ENCODE measurements around the gene AKAP13. TPM values are rescaled to one million over a fixed set of nuclear protein-coding genes. Genes with fewer than 3 reads are reported as not detected.
"Not testable (repeated sequence)": the region's sequence is repeated elsewhere in the genome, so short reads cannot be mapped to it uniquely, and the experiment has no call there.

Gene AKAP13
- polyA plus RNA-seq, 1 donor: 71.1 TPM

DNA sequence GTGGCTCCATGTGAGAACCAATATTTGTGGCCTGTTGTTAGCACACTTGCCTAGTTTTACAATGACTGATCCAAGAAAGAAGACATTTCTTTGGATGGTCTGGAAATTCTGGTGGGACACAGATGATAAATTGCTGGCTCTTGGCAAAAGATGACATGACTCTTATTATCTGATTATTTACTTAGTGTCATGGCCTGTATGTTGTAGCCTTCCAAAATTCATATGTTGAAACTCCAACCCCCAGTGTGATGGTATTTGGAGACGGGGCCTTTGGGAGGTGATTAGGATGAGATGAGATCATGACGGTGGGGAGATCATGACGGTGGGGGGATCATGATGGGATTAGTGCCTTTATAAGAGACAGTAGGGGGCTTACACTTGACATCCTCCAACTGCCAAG, 30.0 kb upstream of the AKAP13 start:
- no peak for DNase-seq

DNA sequence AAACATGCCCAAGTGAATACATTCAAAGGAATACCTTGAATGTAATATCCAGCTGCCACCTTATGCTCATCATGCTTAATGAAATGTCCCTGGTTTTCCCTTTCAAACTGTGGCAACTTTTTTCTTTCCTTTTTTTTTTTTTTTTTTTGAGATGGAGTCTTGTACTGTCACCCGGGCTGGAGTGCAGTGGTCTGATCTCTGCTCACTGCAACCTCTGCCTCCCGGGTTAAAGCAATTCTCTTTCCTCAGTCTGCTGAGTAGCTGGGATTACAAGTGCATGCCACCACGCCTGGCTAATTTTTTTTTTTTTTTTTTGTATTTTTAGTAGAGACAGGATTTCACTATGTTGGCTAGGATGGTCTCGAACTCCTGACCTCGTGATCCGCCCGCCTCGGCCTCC, 28.9 kb upstream of the AKAP13 start:
- not testable (repeated sequence) for DNase-seq

DNA sequence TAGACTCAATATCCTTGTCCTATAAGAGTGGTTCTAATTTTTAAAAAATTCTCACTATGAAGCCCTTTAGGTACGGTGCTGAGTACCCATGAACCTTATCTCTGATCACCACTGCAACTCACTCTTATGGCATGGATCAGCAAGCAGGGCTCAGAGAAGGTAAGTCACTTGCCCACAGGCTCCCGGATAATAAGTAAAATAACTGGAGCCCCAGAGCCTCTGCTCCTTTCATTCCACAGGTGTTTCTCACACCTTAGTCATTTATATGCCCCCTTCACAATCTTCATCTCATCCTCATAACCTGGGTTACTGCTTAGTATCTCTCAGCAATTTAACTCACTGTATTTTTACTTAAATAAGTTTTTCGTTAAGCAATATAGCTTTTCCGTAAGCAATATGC, 28.4 kb upstream of the AKAP13 start:
- DNase-seq: no peak

DNA sequence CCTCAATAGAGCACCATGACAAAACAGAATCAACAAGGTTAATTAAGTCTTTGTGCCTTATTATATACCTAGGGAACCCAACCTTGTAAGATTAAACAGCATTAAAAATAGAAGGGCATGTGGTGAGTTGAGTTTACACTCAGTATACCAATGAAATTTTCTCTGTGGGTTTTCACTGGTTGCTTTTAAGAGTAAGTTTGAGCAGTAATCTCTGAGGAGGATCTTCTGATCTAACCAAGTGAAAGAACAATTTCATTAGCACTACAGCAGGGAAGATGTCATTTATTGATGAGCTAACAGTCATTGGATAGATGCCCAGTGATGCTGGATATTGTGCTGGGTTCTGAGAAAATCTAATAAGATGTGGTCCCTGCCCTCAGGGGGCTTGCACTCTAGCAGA, 26.9 kb upstream of the AKAP13 start:
- DNase-seq: no peak

DNA sequence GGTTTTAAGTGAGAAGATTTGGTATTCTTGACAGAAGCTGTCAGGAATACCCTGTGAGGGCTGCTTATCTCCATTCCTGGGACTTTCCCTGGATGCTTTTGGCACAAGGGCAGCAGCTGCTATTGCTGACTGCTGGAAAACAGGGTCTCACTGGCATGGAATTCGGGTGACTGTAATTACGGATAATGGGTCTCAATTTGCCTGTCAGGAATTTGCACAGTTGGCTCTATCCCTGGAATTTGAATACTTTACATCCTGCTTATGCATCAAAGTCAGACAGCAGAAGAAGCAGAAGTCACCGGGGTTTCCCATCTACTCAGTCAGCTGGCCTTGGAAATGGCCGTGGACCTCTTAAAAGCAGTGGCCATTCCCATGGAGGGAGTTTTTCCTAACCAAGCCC, 25.9 kb upstream of the AKAP13 start:
- DNase-seq: no peak

DNA sequence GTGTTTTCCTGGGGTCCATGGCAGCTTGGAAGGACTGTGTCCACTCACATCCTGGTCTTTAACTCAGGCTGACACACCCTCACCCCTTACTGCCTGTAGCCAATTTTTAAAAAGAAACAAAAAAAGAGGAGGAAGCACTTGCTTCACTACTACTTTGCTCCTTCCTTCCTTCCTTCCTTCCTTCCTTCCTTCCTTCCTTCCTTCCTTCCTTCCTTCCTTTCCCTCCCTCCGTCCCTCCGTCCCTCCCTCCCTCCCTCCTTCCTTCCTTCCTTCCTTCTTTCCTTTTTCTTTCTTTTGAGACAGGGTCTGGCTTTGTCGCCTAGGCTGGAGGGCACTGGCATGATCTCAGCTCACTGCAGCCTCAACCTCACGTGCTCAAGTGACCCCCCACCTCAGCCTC, 25.5 kb upstream of the AKAP13 start:
- DNase-seq: no peak

DNA sequence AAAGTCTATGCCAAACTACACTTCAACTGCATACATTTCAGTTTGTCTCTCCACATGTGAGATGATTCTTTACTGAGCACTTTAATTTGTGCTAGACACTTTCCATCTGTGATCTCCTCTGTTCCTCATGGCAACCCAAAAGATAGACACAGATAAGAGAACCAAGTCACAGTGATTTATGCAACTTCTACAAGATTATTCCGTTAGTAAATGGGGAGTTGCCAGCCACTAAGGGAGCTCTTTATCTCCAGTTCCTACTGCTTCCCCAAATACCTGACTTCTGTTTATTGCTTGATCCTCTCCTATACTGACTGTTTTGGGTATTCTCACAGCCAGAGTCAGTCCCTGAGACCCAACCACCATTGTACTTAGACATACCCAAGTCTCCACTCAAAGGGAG, 24.1 kb upstream of the AKAP13 start:
- no peak for DNase-seq

DNA sequence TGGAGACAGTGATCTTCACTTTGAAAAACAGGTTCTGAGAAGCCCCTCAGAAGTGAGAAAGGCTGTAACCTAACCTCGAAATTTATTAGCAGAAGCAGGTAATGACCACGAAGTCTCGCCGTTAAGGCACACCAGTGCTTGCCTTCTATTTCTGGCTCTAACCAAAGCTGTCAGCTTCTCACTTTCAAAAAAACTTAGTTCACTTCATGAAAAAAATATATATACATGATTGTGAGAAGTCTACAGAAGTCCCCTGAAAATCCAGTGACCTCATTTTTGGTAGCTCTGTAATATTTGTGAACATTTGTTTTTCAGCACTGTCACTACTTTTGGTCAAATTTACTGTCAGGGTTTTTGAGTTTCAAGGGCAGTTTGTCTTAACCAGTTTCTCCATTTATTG, 19.1 kb upstream of the AKAP13 start:
- no peak for DNase-seq

DNA sequence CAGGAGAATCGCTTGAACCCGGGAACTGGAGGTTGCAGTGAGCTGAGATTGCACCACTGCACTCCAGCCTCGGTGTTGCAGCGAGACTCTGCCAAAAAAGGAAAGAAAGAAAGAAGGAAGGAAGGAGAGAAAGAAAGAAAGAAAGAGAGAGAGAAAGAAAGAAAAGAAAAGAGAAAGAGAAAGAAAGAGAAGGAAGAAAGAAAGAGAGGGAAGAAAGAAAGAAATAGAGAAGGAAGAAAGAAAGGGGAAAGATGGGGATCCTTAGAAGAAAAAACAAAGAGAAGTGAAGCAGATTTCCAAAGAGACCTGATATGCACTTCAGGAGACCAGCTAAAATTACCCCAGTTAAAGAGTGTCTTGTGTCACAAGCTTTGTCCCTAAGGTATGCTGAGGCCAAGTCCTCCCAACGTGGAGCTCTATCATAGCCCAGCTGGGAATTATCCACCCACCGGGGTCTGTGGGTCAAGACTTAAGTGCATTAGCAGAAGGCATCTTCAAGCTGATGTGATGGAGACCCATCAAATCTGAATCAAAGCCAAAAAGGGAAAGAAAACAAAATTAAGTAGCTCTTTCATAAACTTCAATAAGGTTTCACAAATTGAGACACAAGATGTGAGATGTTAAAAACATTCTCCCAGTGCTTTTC, 17.8 kb upstream of the AKAP13 start:
- no peak for DNase-seq

DNA sequence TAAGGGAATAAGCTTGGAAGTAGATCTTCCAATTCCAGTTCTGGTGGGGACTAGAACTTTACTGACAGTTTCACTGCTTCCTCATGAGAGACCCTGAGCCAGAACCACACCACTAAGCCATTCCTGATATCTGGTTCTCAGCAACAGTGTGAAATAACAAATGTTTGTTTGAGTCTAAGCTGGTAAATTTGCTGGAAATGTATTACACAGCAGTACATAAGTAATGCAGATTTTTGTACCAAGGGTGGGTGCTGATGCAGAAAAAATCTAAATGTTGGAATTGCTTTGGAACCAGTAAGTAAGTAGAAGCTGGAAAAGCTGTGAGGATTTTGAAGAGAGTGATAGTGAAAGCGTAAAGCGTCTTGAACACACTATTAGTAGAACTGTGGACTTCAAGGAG, 14.4 kb upstream of the AKAP13 start:
- DNase-seq: no peak

DNA sequence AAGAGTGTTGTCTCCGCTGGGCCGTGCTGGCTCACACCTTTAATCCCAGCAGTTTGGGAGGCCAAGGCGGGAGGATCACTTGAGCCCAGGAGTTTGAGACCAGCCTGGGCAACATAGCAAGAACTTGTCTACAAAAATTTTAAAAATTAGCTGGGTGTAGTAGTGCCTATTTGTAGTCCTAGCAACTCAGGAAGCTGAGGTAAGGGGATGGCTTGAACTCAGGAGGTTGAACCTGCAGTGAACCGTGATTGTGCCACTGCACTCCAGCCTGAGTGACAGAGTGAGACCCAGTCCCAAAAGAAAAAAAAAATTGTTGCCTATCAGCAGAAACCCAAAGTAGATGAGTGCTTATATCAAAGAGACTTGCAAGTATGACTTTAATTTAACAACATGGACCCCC, 12.7 kb upstream of the AKAP13 start:
- DNase-seq: no peak

DNA sequence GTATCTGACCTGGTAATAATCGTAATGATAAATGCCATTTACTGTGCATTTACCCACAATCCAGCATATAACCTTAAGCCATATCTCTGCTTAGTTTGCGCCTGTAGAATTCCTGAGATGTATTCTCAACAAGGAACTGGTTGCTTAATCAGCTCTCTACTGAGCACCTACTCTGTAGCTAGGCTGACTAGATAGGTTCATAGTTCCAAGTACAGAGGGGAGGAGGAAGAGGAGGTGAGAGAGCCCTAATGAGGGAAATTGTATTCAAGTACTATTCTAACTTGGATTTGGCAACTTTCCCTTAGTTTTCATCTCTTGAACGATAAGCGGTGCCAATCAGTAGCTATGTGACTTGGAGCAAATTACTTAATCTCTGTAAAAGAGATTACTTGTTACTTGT, 5.6 kb upstream of the AKAP13 start:
- no peak for DNase-seq

DNA sequence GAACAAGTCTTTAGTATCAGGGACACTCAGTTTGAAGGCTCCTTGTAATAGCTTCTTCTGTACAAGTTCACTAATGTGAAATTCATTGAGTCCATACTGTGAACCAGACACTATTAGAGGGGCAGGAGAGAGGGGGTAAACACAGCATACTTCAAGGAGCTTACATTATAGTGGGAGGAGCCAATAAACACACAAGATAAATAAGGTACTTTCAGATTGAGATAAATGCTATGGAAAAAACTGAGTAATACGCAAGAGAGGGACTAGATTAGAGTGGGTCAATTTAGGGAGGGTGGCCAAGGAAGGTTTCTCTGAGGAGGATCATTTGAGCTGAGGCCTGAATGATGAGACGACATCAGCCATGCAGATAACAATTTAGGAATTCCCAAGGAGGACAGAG, 3.1 kb upstream of the AKAP13 start:
- DNase-seq: no peak

DNA sequence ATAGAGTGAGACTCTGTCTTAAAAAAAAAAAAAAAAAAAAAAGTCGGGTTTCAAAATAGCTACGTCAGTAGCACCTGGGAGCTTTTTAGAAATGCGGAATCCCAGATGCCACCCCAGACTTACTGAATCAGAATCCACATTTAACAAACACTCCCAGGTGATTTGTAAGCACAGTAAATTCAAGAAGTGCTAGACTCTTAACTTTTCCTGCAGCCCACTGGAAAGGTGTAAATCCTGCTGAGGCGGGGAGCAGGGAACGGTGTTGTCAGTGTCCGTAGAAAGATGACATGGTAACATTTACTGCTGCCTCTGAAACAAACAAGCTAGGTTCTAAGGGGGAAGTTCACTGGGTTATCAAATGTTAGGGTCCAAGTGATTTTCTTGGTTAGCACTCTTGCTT, 2.4 kb upstream of the AKAP13 start:
- no peak for DNase-seq

DNA sequence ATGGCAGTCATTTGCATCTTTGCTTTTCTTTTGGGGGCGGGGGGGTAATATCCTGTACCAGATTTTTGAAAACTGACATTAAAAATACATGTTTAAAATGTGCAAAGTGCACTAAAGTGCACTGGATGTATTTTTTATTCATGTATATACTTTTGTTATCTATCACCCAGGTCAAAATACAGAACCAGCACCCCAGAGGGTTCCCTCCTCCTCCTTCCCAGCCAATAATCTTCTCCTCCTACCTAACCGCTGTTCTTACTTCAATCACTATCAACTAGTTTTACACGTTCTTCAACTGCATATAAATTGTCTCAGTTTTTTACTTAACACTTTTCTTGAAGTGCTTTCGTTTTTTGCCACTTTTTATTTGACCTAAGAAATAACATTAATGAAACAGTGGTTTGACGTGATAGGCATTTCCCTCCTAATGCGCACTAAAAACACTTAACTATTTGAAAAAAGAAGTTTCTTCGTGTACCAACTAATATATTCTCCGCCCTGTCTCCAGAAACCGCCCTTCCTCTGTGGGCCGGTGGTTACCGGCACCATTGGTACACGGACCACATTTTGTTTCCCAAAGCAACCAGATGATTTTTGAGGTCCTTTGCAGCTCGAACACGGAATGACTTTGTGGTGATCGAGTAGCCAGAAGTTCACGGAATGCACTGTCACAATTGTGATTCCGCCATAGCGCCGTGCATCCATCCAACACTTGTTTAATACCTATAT, 836 bp upstream of the AKAP13 start:
- no peak for DNase-seq

DNA sequence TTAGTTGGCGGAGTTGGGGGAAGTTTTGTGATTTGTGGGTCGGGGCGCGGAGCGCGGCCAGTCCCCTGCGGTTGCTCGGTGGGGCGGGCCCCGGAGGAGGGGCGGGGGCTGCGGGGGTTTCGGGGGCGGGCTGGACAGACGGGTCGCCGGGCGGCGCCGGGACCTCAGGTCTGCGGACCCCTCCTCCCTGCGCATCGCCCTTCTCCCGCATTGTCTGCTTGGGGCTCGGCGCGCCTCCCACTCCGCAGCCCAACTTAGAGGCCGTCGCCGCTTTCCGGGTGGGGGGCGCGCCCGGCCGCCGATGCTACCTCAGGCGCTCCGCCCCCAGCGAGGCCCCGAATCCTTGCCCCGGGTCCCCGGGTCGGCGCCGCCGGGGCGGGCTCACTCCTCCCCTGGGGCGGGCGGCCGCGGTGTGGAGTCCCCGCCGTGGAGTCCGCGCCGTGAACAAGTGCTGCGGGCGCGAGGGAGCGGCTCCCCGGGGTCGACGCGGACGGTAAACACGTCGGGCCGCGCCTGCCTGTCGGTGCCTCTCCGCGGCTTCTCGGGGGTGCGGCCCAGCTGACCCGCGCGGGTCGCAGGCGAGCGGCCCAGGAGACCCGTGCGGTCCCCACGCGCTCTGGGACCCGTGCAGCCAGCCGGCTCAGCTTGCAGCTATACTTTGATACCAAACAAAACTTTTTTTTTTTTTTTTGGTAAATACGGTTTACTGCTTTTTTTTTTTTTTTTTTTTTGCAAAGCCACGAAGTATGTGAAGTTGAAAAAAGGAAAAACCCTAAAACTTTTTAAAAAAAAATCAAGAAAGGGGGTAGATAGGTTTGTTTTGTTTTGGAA, 624 bp downstream of the AKAP13 start:
- DNase-seq: peak; percentile 62

DNA sequence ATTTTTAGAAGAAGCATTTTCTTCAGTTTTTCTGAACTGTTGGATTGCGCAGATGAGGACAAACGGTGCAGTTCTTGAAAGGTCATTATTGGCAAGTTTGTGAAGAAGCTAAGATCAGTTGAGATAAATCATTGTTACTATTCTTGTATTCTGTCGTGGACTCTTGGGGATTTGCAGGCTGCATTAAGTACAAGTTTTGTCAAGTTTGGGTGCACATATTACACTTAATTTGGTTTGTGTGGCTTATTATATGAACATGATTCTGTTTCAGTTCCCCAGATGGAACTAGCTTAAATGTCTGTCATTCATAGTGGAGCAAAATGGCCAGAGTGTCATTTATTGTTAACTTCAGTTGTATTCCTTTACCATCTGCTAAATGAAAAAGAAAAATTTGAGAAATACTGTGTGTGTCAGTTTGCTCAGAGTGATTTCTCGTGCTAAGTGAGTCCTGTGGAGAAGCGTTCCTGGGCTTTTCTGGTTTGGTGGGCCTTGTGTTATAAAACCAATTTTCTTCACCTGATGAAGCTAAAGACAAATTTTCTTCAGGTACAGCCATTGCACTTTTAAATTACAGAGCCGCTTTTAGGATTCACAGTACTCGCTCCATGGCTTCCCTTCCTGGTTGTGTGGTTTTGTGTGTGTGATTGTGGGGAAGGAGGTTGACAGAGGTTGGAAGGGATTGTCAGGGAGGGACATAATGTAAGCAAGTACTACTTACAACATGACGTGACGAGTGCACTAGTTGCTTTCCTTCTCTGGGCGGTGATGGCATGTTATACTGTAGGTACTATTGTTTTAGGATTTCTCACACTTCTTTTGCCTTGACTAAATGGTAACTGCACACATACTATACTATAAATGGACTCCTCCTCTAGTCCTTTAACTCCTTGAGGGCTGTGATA, 1.7 kb downstream of the AKAP13 start:
- no peak for DNase-seq

DNA sequence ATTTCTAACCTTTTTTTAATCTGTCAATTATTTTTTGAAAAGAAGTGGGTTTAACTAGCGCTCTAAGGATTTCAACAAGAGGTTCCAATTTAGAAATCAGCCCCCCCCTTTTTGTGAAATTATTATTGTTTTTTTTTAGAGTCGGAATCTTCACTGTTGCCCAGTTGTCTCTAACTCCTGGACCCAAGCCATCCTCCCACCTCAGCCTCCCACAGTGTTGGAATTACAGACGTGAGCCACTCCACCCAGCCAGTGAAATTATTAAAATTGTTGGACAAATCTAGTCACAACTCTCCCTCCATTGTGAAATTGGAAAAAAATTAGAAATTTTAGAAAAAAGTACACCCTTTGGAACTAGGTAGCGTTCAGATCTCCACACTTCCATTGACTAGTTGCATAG, 2.5 kb downstream of the AKAP13 start:
- no peak for DNase-seq

DNA sequence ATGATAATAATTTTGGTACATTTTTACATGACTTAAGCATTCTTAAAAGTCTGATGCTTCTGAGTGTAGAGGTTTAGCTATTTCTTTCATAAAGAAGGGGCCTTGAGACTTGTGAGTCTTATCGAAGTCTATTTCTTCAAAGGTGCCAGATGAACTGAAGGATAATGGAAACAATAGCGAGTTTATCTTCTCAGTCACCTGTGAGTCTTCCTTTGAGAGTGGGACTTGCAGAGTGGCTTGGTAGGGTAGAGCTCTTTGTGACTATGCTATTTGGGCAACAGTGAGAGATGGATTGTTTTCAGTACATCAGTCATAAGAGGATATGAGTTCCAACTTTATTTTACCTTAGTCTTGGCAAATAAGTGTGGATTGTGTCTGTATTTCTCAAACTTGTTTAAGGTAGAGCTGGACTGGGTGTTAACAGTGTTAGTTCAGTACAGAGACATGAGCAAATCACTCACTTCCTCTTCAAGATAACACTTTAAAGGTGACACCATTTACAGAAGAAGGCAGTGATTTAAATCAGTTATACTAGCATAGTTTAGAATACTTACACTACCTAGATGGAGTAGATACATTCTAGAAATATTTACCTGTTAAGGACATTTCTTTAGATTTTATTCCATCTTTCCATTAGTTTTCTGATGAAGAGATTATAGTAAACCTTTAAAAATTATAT, 3.2 kb downstream of the AKAP13 start:
- no peak for DNase-seq

DNA sequence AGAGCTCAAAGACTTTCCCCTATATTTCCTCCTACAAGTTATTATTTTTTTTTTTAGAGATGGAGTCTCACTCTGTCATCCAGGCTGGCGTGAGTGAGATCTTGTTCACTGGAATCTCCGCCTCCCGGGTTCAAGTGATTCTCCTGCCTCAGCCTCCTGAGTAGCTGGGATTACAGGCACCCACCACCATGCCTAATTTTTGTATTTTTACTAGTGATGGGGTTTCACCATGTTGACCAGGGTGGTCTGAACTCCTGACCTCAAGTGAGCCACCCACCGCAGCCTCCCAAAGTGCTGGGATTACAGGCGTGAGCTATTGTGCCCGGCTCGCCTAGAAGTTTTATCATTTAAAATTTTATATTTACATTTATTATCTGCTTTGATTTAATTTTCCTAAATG, 5.9 kb downstream of the AKAP13 start:
- no peak for DNase-seq

DNA sequence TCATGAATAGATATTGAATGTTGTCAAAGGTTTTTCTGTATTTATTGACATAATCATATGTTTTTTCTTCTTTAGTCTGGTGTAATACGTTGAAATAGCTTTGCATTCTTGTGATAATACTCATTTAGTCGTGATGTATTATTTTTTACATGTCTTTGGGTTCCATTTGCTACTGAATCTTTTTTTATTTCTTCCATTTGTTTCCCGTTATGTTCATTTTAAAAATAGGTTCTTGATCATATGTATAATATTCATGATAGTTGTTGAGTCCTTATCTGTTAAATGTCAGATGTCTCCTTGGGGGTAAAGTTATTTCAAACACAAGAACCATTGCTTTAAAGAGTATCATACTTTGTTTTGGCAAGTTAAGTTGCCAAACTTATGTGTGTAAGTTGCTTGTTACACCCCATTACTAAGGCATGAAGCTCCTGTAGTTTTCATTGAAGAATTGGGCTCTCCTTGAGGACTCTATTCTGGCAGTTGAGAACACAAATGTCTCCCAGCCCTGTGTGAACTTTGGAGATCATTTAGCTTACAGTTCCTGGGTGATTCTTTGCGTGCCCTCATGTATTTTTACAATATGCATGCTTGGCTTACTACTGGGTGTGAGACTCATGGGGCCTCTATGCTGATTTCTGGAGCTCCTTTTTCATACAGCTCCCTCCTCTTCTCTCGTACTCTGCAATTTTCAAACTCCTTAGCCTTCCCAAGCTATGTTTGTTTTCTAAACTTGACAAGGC, 8.3 kb downstream of the AKAP13 start:
- DNase-seq: no peak

DNA sequence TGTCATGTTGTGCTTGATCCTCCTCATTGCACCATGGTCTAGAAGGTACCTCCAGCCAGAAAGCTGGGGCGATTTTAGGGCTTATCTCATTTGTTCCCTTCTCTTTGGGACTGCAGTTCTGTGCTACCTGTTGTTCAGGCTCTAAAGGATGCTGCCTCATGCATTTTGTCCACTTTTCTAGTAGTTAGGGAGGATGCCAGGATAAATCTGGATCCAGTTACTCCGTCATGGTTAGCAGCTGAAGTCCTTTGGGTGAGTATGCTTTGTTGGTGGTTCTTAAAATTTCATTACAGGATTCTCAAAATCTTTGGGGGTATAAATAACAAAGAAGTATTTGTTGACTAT, 8.9 kb downstream of the AKAP13 start:
- no peak for DNase-seq

Data from hindlimb muscle (tissue), 1 donor.